RWPE2 (cell line): ENCODE measurements around the gene AMZ1.

Experiments used
- ATAC-seq: fragments of 200-7000 bp; cut with Tn5 transposase; 3 replicates; pipeline ENCODE4 v1.9.1; 2021; ENCODE audit warnings: low read depth
- DNase-seq: peaks from one replicate; pipeline ENCODE4 v3.0.0-alpha.2; 2020; ENCODE audit warnings: low spot score
- H3K27ac ChIP-seq: fragments of 450-650 bp; 2 replicates; pipeline ENCODE4 v1.5.1; 2017; ENCODE audit warnings: mild to moderate bottlenecking; ENCODE audit not compliant: poor library complexity, severe bottlenecking
- H3K27me3 ChIP-seq: fragments of 250-450 bp; sonication (Bioruptor Pico); 2 replicates; pipeline ENCODE4 v1.5.1; 2021; ENCODE audit warnings: mild to moderate bottlenecking, moderate library complexity; ENCODE audit not compliant: insufficient read depth, poor library complexity, severe bottlenecking
- H3K36me3 ChIP-seq: fragments of 250-450 bp; sonication (Bioruptor Pico); 2 replicates; pipeline ENCODE4 v1.5.1; 2020; ENCODE audit warnings: low read depth, mild to moderate bottlenecking, moderate library complexity
- H3K4me1 ChIP-seq: fragments of 250-450 bp; sonication (Bioruptor Pico); 2 replicates; pipeline ENCODE4 v1.5.1; 2021; ENCODE audit warnings: mild to moderate bottlenecking, moderate library complexity; ENCODE audit not compliant: insufficient read depth, poor library complexity, severe bottlenecking
- H3K4me3 ChIP-seq: fragments of 250-450 bp; sonication (Bioruptor Pico); 2 replicates; pipeline ENCODE4 v1.5.1; 2021; ENCODE audit warnings: mild to moderate bottlenecking, moderate library complexity; ENCODE audit not compliant: severe bottlenecking
- H3K9me3 ChIP-seq: fragments of 250-450 bp; sonication (Bioruptor Pico); 2 replicates; pipeline ENCODE4 v1.5.1; 2021; ENCODE audit warnings: mild to moderate bottlenecking, moderate library complexity; ENCODE audit not compliant: severe bottlenecking
- TF ChIP-seq, protein P1 (sequence below): fragments of 450-650 bp; IDR thresholded peaks from one replicate; pipeline ENCODE4 v1.5.1; 2017; ENCODE audit warnings: mild to moderate bottlenecking, moderate library complexity; ENCODE audit not compliant: poor library complexity, severe bottlenecking

Gene AMZ1

DNA sequence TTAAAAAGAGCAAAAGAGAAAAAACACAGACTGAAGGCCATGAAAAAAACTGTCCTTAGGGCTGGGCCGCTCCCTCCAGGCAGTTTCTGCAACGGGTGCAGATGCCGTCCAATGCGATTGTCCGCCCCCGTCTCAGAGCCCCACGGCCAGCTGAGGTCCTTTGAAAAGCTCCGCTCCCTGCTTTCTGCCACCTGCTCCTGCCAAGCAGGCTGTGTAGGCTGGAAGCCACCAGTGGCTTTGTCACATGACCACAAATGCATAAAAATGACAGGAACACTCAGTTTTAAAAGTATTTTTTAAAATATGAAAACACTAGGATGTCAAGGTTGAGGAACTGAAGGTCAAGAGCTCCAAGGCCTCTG is 71.7 kb downstream of the AMZ1 start:
- peak overlapping the region; percentile 94 for H3K27ac ChIP-seq
- H3K4me1 ChIP-seq, result peaks cover 32% of the 10 kb centered on the region
- H3K27me3 ChIP-seq, result no peaks in the 10 kb centered on the region
- H3K4me3 ChIP-seq, result no peak overlapping the region
- H3K9me3 ChIP-seq, result no peaks in the 10 kb centered on the region
- DNase-seq, result no peak
- TF ChIP-seq, protein P1, sequence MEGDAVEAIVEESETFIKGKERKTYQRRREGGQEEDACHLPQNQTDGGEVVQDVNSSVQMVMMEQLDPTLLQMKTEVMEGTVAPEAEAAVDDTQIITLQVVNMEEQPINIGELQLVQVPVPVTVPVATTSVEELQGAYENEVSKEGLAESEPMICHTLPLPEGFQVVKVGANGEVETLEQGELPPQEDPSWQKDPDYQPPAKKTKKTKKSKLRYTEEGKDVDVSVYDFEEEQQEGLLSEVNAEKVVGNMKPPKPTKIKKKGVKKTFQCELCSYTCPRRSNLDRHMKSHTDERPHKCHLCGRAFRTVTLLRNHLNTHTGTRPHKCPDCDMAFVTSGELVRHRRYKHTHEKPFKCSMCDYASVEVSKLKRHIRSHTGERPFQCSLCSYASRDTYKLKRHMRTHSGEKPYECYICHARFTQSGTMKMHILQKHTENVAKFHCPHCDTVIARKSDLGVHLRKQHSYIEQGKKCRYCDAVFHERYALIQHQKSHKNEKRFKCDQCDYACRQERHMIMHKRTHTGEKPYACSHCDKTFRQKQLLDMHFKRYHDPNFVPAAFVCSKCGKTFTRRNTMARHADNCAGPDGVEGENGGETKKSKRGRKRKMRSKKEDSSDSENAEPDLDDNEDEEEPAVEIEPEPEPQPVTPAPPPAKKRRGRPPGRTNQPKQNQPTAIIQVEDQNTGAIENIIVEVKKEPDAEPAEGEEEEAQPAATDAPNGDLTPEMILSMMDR, result no peak
- ATAC-seq, result no peak
- peaks cover 17% of the 10 kb centered on the region for H3K36me3 ChIP-seq

DNA sequence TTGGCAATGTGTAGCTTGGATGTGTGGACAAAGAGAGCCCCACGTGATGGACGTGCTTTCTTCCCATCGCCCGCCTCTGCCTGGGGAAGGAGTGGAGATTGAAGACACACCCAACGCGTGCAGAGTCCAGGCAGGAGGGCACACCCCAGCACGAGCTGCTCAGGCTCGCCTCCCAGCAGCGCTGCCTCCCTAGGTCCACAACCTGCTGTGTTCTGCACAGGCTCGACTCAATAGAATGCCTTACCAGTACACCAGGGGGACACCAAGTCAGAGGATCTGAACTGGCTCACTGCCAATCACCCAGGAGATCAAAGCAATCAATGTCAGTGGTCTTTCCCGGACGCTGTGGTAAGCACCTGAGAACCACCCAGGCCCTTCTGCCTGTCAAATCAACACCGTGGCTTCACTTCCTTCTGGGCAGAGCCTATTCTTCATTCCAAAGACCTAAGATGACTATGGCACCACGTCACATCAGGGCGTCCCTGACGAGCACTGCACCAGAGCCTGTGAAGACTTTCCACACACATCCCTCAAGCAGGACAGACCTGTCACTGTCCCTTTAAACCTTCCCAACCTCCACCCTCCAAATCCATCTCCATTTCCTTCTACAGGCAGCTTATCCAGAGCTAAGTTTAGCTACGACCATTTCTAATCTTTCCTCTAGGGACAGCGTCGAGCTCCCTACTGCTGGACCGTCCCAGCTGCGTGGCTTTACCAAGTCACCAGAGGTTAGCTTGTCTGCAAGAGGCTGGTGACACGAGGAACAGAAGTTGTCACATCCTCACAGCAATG is 72.3 kb downstream of the AMZ1 start:
- peak overlapping the region; percentile 94 for H3K27ac ChIP-seq
- DNase-seq, result no peak
- no peaks in the 10 kb centered on the region for H3K27me3 ChIP-seq
- H3K4me1 ChIP-seq, result peaks cover 32% of the 10 kb centered on the region
- H3K36me3 ChIP-seq, result peaks cover 16% of the 10 kb centered on the region
- no peaks in the 10 kb centered on the region for H3K9me3 ChIP-seq
- ATAC-seq, result peak; percentile 9; the same call in 1 of the 3 replicates
- no peak overlapping the region for H3K4me3 ChIP-seq
- TF ChIP-seq, protein P1, result peak; percentile 50

DNA sequence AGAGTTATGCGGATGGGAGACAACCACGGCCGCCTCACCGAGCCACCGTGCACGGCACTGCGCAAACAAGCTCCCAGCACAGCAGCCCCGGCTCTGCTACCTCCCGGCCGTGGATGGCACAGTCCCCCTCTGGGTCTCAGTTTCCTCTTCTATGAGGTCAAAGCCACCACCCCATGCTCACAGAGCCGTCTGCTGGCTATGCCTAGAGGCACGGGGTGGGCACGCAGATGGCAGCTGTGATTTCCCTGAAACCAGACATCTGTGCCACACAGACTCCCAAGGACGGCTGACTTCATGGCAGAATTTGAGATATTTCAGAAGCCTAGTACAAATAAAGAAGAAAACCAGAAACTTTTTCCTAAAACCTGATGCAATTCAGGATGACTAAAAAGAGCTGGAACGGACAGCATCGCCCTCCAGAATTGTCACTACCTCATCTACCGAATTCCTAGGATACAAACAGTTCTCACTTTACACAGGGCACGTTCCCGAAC is 73.2 kb downstream of the AMZ1 start:
- no peak overlapping the region for H3K27ac ChIP-seq
- peaks cover 9% of the 10 kb centered on the region for H3K36me3 ChIP-seq
- TF ChIP-seq, protein P1, result no peak
- H3K9me3 ChIP-seq, result no peaks in the 10 kb centered on the region
- no peak for DNase-seq
- H3K27me3 ChIP-seq, result no peaks in the 10 kb centered on the region
- ATAC-seq, result no peak
- H3K4me3 ChIP-seq, result no peak overlapping the region
- peaks cover 25% of the 10 kb centered on the region for H3K4me1 ChIP-seq

DNA sequence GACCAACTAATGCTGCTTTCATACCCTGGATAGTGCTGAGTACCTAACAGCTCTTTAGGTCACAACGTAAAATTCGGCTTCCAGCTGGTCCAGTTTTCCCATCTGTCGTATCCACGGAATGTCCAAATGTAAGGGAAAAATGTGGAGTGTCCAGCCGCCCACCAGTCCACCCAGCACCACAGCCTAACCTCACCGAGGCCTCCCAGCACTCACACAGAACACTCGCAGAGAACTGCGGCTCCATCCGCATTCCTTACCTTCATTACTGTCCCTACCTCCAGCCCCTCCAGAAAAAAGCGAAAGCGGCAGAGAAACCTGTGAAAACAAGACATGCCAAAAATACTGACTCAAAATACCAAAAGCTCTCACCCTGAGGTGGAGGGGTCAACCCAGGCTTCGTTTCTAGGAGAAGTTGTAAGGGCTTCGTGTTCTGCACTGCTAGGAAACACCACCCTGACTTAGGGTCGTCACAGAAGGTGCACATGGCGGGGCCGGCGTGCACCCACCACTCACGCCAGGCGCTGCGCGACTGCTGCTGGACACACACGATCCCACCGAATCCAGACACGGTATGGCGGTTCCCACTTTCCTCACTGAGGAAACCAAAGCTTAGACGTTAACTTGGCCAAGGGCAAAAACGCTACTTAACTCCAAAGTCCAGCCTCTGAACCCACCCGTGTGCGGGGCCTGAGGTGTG is 73.9 kb downstream of the AMZ1 start:
- ATAC-seq (no peak), DNase-seq (no peak)
- Histone ChIP-seq H3K4me3 (no peak overlapping the region), H3K9me3 (no peaks in the 10 kb centered on the region), H3K27ac (no peak overlapping the region), H3K4me1 (peaks cover 19% of the 10 kb centered on the region), H3K27me3 (no peaks in the 10 kb centered on the region), H3K36me3 (0 out of 2 replicates have a peak, but pooled peaks cover 3% of the 10 kb centered on the region)
- TF ChIP-seq, protein P1, result no peak

DNA sequence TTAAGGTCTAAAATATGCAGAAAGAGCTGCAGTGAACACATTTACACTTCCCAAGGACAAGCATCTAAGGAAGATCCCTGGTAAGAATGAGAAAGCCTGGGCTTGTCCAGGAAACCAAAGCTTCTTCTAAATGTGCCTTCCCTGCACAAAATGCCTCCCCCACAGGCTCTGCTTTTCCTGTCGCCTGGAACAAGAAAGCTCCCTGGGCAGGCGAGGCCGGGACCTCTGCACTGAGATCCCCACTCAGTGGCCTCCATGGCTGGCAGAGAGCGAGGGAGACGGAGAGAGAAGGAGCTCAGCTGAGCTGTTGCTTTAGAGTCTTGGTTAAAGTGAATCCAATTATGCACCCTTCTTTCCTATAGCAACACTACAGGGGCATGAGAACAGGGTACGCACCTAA is 75.6 kb downstream of the AMZ1 start:
- Histone ChIP-seq H3K4me1 (peaks cover 4% of the 10 kb centered on the region), H3K27ac (no peak overlapping the region), H3K9me3 (no peaks in the 10 kb centered on the region), H3K4me3 (no peak overlapping the region), H3K27me3 (no peaks in the 10 kb centered on the region), H3K36me3 (0 out of 2 replicates have a peak, but pooled peaks cover 9% of the 10 kb centered on the region)
- ATAC-seq (no peak), DNase-seq (no peak)
- TF ChIP-seq, protein P1, result no peak
